HepG2 (cell line): ENCODE measurements around the gene C19orf73. TPM values are rescaled to one million over a fixed set of nuclear protein-coding genes. Genes with fewer than 3 reads are reported as not detected.
A peak's percentile ranks its signal among the peaks of the same experiment; 100 is the strongest.

Source experiments
- HNRNPK ChIP-seq: fragments of 200-400 bp; formaldehyde crosslinking; IDR thresholded peaks from 2 replicates; pipeline ENCODE4 v1.6.1; 2018; ENCODE audit warnings: low read length, low read depth, moderate library complexity, mild to moderate bottlenecking; ENCODE audit not compliant: poor library complexity, severe bottlenecking
- JDP2 ChIP-seq: sonication (generic); formaldehyde crosslinking; IDR thresholded peaks from 2 replicates; pipeline ENCODE4 v1.8.1; 2022; ENCODE audit warnings: missing genetic modification reagents, borderline replicate concordance
- LCORL ChIP-seq, 2 experiments: fragments of 450-650 bp in 1 of 2; sonication (generic) in 1 of 2; formaldehyde crosslinking in 1 of 2; IDR thresholded peaks; 2 replicates each; pipeline versions ENCODE4 v1.5.0 to v1.6.1; 2017 to 2020; ENCODE audit warnings: antibody characterized with exemption in 1 of 2, missing genetic modification reagents in 1 of 2
- SMARCE1 ChIP-seq: fragments of 450-650 bp; IDR thresholded peaks from 2 replicates; pipeline ENCODE4 v1.6.1; 2017; ENCODE audit warnings: borderline replicate concordance
- SRSF9 ChIP-seq: fragments of 200-400 bp; formaldehyde crosslinking; IDR thresholded peaks from 2 replicates; pipeline ENCODE4 v1.6.1; 2018; ENCODE audit warnings: borderline replicate concordance, mild to moderate bottlenecking, low read depth, low read length; ENCODE audit not compliant: insufficient read depth, poor library complexity, severe bottlenecking
- STAT5B ChIP-seq: sonication (generic); formaldehyde crosslinking; IDR thresholded peaks from 2 replicates; pipeline ENCODE4 v1.4.0; 2020; ENCODE audit warnings: missing genetic modification reagents
- ZMYM4 ChIP-seq: sonication (generic); formaldehyde crosslinking; IDR thresholded peaks from 2 replicates; pipeline ENCODE4 v1.8.1; 2023; ENCODE audit warnings: mild to moderate bottlenecking, missing genetic modification reagents
- ZNF232 ChIP-seq: sonication (generic); formaldehyde crosslinking; IDR thresholded peaks from 2 replicates; pipeline ENCODE4 v1.4.0; 2020; ENCODE audit warnings: missing genetic modification reagents, borderline replicate concordance
- ZNF605 ChIP-seq: sonication (generic); formaldehyde crosslinking; IDR thresholded peaks from 2 replicates; pipeline ENCODE4 v1.8.0; 2022; ENCODE audit warnings: mild to moderate bottlenecking, missing genetic modification reagents
- polyA plus RNA-seq, 8 experiments: library from polyadenylated mRNA; depleted of rRNA in 3 of 8; stranded (reverse) in 7 of 8; unstranded in 1 of 8; fragments of >200 nt; fragmentation: Illumina TruSeq in 4 of 8; extraction: Trizol in 4 of 8; gene quantifications; 2 replicates each; pipeline versions ENCODE4 v1.2.1 to v1.2.3, GENCODE V29; 2011 to 2016; ENCODE audit warnings: low read depth in 4 of 8, missing spikeins in 1 of 8, mixed read lengths in 1 of 8; ENCODE audit not compliant: insufficient read depth in 1 of 8
- total RNA-seq, 5 experiments: library from RNA; depleted of rRNA; stranded (reverse); fragments of >200 nt; fragmentation: Illumina TruSeq; extraction: Trizol; gene quantifications; 2 replicates each; pipeline ENCODE4 v1.2.3, GENCODE V29; 2016; ENCODE audit warnings: low read depth in 1 of 5
- TF ChIP-seq, protein P1 (sequence below): IDR thresholded peaks from 2 replicates; pipeline ENCODE4 v1.6.1; 2016; ENCODE audit warnings: mild to moderate bottlenecking, missing biosample characterization, missing genetic modification reagents
- TF ChIP-seq, protein P2 (sequence below): IDR thresholded peaks from 2 replicates; pipeline ENCODE4 v1.6.1; 2016
- TF ChIP-seq, protein P3 (sequence below): IDR thresholded peaks from 2 replicates; pipeline ENCODE4 v1.6.1; 2016

The C19orf73 gene
- total and polyA plus RNA-seq, 2 of the 13 experiments (the other 11 are each of a cell fraction or from before 2014, with no cell fraction given) = 1.4 to 1.5 TPM

DNA sequence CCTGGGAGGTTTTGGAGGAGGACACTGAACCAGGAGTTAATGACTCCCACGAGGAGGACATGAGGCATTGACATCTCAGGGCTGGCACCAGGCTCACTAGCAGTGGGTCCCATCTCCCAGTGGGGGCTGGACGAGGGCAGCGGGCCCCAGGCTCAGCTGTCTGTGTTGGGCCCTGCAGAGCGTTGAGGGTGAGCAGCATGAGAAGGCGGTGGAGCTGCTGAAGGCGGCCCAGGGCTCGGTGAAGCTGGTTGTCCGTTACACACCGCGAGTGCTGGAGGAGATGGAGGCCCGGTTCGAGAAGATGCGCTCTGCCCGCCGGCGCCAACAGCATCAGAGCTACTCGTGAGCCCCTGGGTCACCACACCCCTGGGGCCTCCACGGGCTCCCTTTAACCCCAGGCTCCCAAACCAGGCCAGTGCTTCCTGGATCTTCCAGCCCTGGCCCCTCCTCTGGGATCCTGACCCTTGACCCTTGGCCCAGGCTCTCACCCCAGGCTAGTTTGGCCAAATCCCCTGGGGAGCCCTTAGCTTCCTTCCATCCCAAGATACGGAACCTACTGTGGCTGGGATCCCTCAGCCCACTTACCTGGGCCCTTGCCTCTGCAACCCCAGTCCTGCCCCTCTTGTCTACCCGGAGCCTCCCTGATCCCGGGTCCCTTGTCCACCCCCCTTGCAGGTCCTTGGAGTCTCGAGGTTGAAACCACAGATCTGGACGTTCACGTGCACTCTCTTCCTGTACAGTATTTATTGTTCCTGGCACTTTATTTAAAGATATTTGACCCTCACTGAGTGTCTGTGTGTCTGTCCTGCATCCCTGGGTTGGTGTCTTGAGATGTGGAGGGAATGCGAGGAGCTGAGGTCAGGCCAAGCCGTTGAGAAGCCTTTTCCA is 1.0 kb downstream of the C19orf73 start (continued):
- TF ChIP-seq, protein P1, sequence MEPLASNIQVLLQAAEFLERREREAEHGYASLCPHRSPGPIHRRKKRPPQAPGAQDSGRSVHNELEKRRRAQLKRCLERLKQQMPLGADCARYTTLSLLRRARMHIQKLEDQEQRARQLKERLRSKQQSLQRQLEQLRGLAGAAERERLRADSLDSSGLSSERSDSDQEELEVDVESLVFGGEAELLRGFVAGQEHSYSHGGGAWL = no peak
- no peak for TF ChIP-seq JDP2 (CRISPR knock-in tag)
- TF ChIP-seq ZNF232 (CRISPR knock-in tag) = no peak
- TF ChIP-seq ZMYM4 = no peak
- no peak for TF ChIP-seq HNRNPK
- TF ChIP-seq, protein P2, sequence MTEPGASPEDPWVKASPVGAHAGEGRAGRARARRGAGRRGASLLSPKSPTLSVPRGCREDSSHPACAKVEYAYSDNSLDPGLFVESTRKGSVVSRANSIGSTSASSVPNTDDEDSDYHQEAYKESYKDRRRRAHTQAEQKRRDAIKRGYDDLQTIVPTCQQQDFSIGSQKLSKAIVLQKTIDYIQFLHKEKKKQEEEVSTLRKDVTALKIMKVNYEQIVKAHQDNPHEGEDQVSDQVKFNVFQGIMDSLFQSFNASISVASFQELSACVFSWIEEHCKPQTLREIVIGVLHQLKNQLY = no peak
- TF ChIP-seq, protein P3, sequence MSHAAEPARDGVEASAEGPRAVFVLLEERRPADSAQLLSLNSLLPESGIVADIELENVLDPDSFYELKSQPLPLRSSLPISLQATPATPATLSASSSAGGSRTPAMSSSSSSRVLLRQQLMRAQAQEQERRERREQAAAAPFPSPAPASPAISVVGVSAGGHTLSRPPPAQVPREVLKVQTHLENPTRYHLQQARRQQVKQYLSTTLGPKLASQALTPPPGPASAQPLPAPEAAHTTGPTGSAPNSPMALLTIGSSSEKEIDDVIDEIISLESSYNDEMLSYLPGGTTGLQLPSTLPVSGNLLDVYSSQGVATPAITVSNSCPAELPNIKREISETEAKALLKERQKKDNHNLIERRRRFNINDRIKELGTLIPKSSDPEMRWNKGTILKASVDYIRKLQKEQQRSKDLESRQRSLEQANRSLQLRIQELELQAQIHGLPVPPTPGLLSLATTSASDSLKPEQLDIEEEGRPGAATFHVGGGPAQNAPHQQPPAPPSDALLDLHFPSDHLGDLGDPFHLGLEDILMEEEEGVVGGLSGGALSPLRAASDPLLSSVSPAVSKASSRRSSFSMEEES = no peak
- TF ChIP-seq ZNF605 (CRISPR knock-in tag) = 0 out of 2 replicates have a peak, but pooled peaks have one; percentile 9
- TF ChIP-seq SMARCE1 = no peak
- TF ChIP-seq SRSF9 = no peak
- TF ChIP-seq LCORL (IDR thresholded peaks at IDR 0.05) = no peak
- TF ChIP-seq LCORL (CRISPR knock-in tag; IDR thresholded peaks at IDR 0.05) = 0 out of 2 replicates have a peak, but pooled peaks have one; percentile 31
- TF ChIP-seq STAT5B (CRISPR knock-in tag) = no peak
